WI38 (cell line): ENCODE data around the gene SCRN1.

Experiments
- H3K4me3 ChIP-seq: 2 replicates; pipeline ENCODE4 v1.5.1; 2011; ENCODE audit warnings: low read depth, mild to moderate bottlenecking, control low read depth, low read length
- CTCF ChIP-seq: IDR thresholded peaks from 2 replicates; pipeline ENCODE4 v1.5.1; 2012; ENCODE audit warnings: low read depth, mild to moderate bottlenecking, control low read depth, low read length

Gene SCRN1

GRCh38 chr7:29883462-29884398 is 105.9 kb downstream of the SCRN1 start:
- TF ChIP-seq CTCF, result no peak
- H3K4me3 ChIP-seq, result no peak overlapping the region

- no peak for TF ChIP-seq CTCF
Measured at GRCh38 chr7:29882481-29882880, 107.1 kb downstream of the SCRN1 start.

GRCh38 chr7:29881724-29882123 is 107.9 kb downstream of the SCRN1 start:
- H3K4me3 ChIP-seq, result no peak overlapping the region
- no peak for TF ChIP-seq CTCF

More at GRCh38 chr7:29882481-29882880, 107.1 kb downstream of the SCRN1 start:
- no peak overlapping the region for H3K4me3 ChIP-seq

- no peak for TF ChIP-seq CTCF
- no peak overlapping the region for H3K4me3 ChIP-seq
Measured at GRCh38 chr7:29879609-29880008, 110.0 kb downstream of the SCRN1 start.

GRCh38 chr7:29878081-29878688 is 111.4 kb downstream of the SCRN1 start:
- TF ChIP-seq CTCF, result no peak
- H3K4me3 ChIP-seq, result no peak overlapping the region

GRCh38 chr7:29877196-29877595 is 112.4 kb downstream of the SCRN1 start:
- TF ChIP-seq CTCF, result no peak

GRCh38 chr7:29875741-29876140 is 113.9 kb downstream of the SCRN1 start:
- TF ChIP-seq CTCF, result no peak
- H3K4me3 ChIP-seq, result no peak overlapping the region

More at GRCh38 chr7:29877196-29877595, 112.4 kb downstream of the SCRN1 start:
- no peak overlapping the region for H3K4me3 ChIP-seq
